Astrocyte (in vitro differentiated cells and primary cell): ENCODE data around the gene PRR20C.

Experiments
- EZH2 ChIP-seq: IDR thresholded peaks from 2 replicates; pipeline ENCODE4 v1.6.1; 2012; ENCODE audit warnings: mild to moderate bottlenecking, low read length, inconsistent platforms; ENCODE audit not compliant: insufficient read depth
- TF ChIP-seq, protein P1 (sequence below): IDR thresholded peaks from 2 replicates; pipeline ENCODE4 v1.5.1; 2011; ENCODE audit warnings: low read depth, mild to moderate bottlenecking, inconsistent platforms, low read length, moderate library complexity; ENCODE audit not compliant: insufficient read depth

DNA sequence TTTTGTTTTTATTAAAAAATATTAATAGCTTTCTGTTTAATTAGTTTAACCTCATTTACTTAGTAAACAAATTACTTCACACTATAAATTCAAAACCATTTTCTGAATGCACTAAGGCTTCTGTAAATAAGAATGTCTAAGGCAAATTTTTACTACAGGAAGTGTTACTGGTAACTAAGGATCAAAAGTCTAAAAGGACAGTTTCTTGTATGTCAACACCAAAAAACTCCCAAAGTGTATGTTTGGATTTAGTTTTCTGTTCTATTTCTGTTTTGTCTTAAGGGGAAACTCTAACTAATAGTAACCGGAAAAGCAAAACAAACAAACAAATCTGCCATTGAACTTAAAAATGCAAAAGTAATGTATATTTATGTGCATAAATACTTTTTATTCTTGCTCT lies 37.8 kb downstream of the PRR20C start:
- no peak for TF ChIP-seq EZH2
- TF ChIP-seq, protein P1, sequence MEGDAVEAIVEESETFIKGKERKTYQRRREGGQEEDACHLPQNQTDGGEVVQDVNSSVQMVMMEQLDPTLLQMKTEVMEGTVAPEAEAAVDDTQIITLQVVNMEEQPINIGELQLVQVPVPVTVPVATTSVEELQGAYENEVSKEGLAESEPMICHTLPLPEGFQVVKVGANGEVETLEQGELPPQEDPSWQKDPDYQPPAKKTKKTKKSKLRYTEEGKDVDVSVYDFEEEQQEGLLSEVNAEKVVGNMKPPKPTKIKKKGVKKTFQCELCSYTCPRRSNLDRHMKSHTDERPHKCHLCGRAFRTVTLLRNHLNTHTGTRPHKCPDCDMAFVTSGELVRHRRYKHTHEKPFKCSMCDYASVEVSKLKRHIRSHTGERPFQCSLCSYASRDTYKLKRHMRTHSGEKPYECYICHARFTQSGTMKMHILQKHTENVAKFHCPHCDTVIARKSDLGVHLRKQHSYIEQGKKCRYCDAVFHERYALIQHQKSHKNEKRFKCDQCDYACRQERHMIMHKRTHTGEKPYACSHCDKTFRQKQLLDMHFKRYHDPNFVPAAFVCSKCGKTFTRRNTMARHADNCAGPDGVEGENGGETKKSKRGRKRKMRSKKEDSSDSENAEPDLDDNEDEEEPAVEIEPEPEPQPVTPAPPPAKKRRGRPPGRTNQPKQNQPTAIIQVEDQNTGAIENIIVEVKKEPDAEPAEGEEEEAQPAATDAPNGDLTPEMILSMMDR: no peak
